ENCODE measurements around the gene CDC16. TPM values are rescaled to one million over a fixed set of nuclear protein-coding genes. Genes with fewer than 3 reads are reported as not detected.
A peak's percentile ranks its signal among the peaks of the same experiment; 100 is the strongest.

CDC16 gene
- total and polyA plus RNA-seq, 3 experiments from 2014 or later = 22.1 to 79.5 (median 74.7) TPM

- H3K27me3 ChIP-seq (ENCODE audit: insufficient read depth, low read length, poor library complexity, severe bottlenecking) = no peaks in the 10 kb centered on the region
- Mint-ChIP-seq H3K27me3 (peaks cover 14% of the 10 kb centered on the region in 2 donors), H3K9me3 (no peaks in the 10 kb centered on the region), H3K4me1 (peaks cover 29 to 34% (median 33%) of the 10 kb centered on the region in 3 donors), H3K36me3 (no peaks in the 10 kb centered on the region), H3K4me3 (peak overlapping the region in 1 of 7 donors; percentile 44), H3K27ac (no peak overlapping the region)
- no peak for DNase-seq
- peaks cover 32% of the 10 kb centered on the region for H3K4me1 ChIP-seq (ENCODE audit: insufficient read depth, low read length)
- no peaks in the 10 kb centered on the region for H3K36me3 ChIP-seq (ENCODE audit: insufficient read depth, low read length)
- CTCF ChIA-PET = interaction anchor here (0.7 to 5.4 kb wide), 9 partner anchors 8 to 179 kb away, joined by 3 to 48 read pairs (median 3); no protein-coding TSS in a partner anchor
- H3K9me3 ChIP-seq (ENCODE audit: low read length) = no peaks in the 10 kb centered on the region
- POLR2A ChIA-PET = no interaction called here
- H3K4me3 ChIP-seq (ENCODE audit: low read length) = no peak overlapping the region
- H3K27ac ChIP-seq (ENCODE audit: low read depth, low read length) = no peak overlapping the region
Measured at GRCh38 chr13:114228176-114228575, 6.5 kb upstream of the CDC16 start.

- no peak overlapping the region for H3K27ac ChIP-seq (ENCODE audit: low read depth, low read length)
- no peaks in the 10 kb centered on the region for H3K27me3 ChIP-seq (ENCODE audit: insufficient read depth, low read length, poor library complexity, severe bottlenecking)
- H3K27me3 Mint-ChIP-seq = peaks cover 14% of the 10 kb centered on the region in 2 donors
- H3K36me3 ChIP-seq (ENCODE audit: insufficient read depth, low read length) = no peaks in the 10 kb centered on the region
- no peak overlapping the region for H3K27ac Mint-ChIP-seq
- no peak overlapping the region for H3K4me3 ChIP-seq (ENCODE audit: low read length)
- ChIA-PET CTCF (interaction anchor here (0.9 to 5.4 kb wide), 4 partner anchors 87 to 415 kb away, joined by 3 to 48 read pairs (median 3); no protein-coding TSS in a partner anchor), POLR2A (no interaction called here)
- H3K36me3 Mint-ChIP-seq = peaks cover 0 to 2% (median 0%) of the 10 kb centered on the region in 3 donors
- DNase-seq = no peak
- H3K4me1 ChIP-seq (ENCODE audit: insufficient read depth, low read length) = peaks cover 25% of the 10 kb centered on the region
- no peaks in the 10 kb centered on the region for H3K9me3 Mint-ChIP-seq
- H3K4me3 Mint-ChIP-seq = no peak overlapping the region
- H3K4me1 Mint-ChIP-seq = peaks cover 30 to 35% (median 32%) of the 10 kb centered on the region in 3 donors
- no peaks in the 10 kb centered on the region for H3K9me3 ChIP-seq (ENCODE audit: low read length)
Measured at GRCh38 chr13:114229506-114229905, 5.2 kb upstream of the CDC16 start.

GRCh38 chr13:114230117-114230516 is 4.6 kb upstream of the CDC16 start:
- Mint-ChIP-seq H3K27ac (no peak overlapping the region), H3K27me3 (peaks cover 14% of the 10 kb centered on the region in 2 donors), H3K36me3 (peaks cover 0 to 3% (median 0%) of the 10 kb centered on the region in 3 donors), H3K9me3 (no peaks in the 10 kb centered on the region), H3K4me3 (no peak overlapping the region), H3K4me1 (peaks cover 25 to 30% (median 28%) of the 10 kb centered on the region in 3 donors)
- ChIA-PET CTCF (interaction anchor here (5.4 kb wide), 1 partner anchor 119 kb away, joined by 48 read pairs; no protein-coding TSS in a partner anchor), POLR2A (no interaction called here)
- Histone ChIP-seq H3K27me3 (ENCODE audit: insufficient read depth, low read length, poor library complexity, severe bottlenecking) (no peaks in the 10 kb centered on the region), H3K9me3 (ENCODE audit: low read length) (no peaks in the 10 kb centered on the region), H3K36me3 (ENCODE audit: insufficient read depth, low read length) (no peaks in the 10 kb centered on the region), H3K4me3 (ENCODE audit: low read length) (no peak overlapping the region), H3K4me1 (ENCODE audit: insufficient read depth, low read length) (peaks cover 19% of the 10 kb centered on the region), H3K27ac (ENCODE audit: low read depth, low read length) (no peak overlapping the region)
- no peak for DNase-seq

- H3K4me3 Mint-ChIP-seq = no peak overlapping the region
Measured at GRCh38 chr13:114230575-114230974, 4.1 kb upstream of the CDC16 start.

GRCh38 chr13:114231886-114232285 is 2.8 kb upstream of the CDC16 start:
- Histone ChIP-seq H3K27ac (ENCODE audit: low read depth, low read length) (no peak overlapping the region), H3K9me3 (ENCODE audit: low read length) (no peaks in the 10 kb centered on the region), H3K36me3 (ENCODE audit: insufficient read depth, low read length) (peaks cover 3% of the 10 kb centered on the region), H3K4me3 (ENCODE audit: low read length) (no peak overlapping the region), H3K27me3 (ENCODE audit: insufficient read depth, low read length, poor library complexity, severe bottlenecking) (no peaks in the 10 kb centered on the region), H3K4me1 (ENCODE audit: insufficient read depth, low read length) (peaks cover 18% of the 10 kb centered on the region)
- Mint-ChIP-seq H3K27me3 (peaks cover 14% of the 10 kb centered on the region in 2 donors), H3K4me1 (peaks cover 22 to 30% (median 30%) of the 10 kb centered on the region in 3 donors), H3K36me3 (peaks cover 0 to 12% (median 0%) of the 10 kb centered on the region in 3 donors), H3K27ac (no peak overlapping the region), H3K9me3 (no peaks in the 10 kb centered on the region), H3K4me3 (peak overlapping the region in 2 of 7 donors; percentile 36 to 62)
- POLR2A ChIA-PET = interaction anchor here (0.7 kb wide), 1 partner anchor 21 kb away, joined by 3 read pairs; no protein-coding TSS in a partner anchor
- CTCF ChIA-PET = no interaction called here
- no peak for DNase-seq

More at GRCh38 chr13:114230575-114230974, 4.1 kb upstream of the CDC16 start:
- Histone ChIP-seq H3K9me3 (ENCODE audit: low read length) (no peaks in the 10 kb centered on the region), H3K27me3 (ENCODE audit: insufficient read depth, low read length, poor library complexity, severe bottlenecking) (no peaks in the 10 kb centered on the region), H3K36me3 (ENCODE audit: insufficient read depth, low read length) (no peaks in the 10 kb centered on the region), H3K4me3 (ENCODE audit: low read length) (no peak overlapping the region), H3K4me1 (ENCODE audit: insufficient read depth, low read length) (peaks cover 21% of the 10 kb centered on the region), H3K27ac (ENCODE audit: low read depth, low read length) (no peak overlapping the region)
- CTCF ChIA-PET = interaction anchor here (5.4 kb wide), 1 partner anchor 120 kb away, joined by 48 read pairs; no protein-coding TSS in a partner anchor
- Mint-ChIP-seq H3K27ac (no peak overlapping the region), H3K36me3 (peaks cover 0 to 7% (median 0%) of the 10 kb centered on the region in 3 donors), H3K27me3 (peaks cover 14% of the 10 kb centered on the region in 2 donors), H3K4me1 (peaks cover 28 to 32% (median 31%) of the 10 kb centered on the region in 3 donors), H3K9me3 (no peaks in the 10 kb centered on the region)
- no peak for DNase-seq
- POLR2A ChIA-PET = no interaction called here

- no peaks in the 10 kb centered on the region for H3K27me3 ChIP-seq (ENCODE audit: insufficient read depth, low read length, poor library complexity, severe bottlenecking)
- H3K4me1 Mint-ChIP-seq = peaks cover 22 to 36% (median 33%) of the 10 kb centered on the region in 3 donors
- H3K9me3 Mint-ChIP-seq = no peaks in the 10 kb centered on the region
- peaks cover 10 to 14% of the 10 kb centered on the region in 2 donors for H3K27me3 Mint-ChIP-seq
- peaks cover 20% of the 10 kb centered on the region for H3K36me3 ChIP-seq (ENCODE audit: insufficient read depth, low read length)
- H3K4me3 ChIP-seq (ENCODE audit: low read length) = peak overlapping the region; percentile 51
- DNase-seq = no peak
- peak overlapping the region in 6 of 8 donors; percentile 17 to 87 (median 74) for H3K27ac Mint-ChIP-seq
- H3K4me1 ChIP-seq (ENCODE audit: insufficient read depth, low read length) = peaks cover 14% of the 10 kb centered on the region
- ChIA-PET CTCF (no interaction called here), POLR2A (no interaction called here)
- peaks cover 4 to 29% (median 9%) of the 10 kb centered on the region in 3 donors for H3K36me3 Mint-ChIP-seq
- peak overlapping the region; percentile 86 to 93 (median 88) for H3K4me3 Mint-ChIP-seq
- no peaks in the 10 kb centered on the region for H3K9me3 ChIP-seq (ENCODE audit: low read length)
- H3K27ac ChIP-seq (ENCODE audit: low read depth, low read length) = peak overlapping the region; percentile 70
Measured at GRCh38 chr13:114234266-114234644, 442 bp upstream of the CDC16 start.

- no peaks in the 10 kb centered on the region for H3K27me3 ChIP-seq (ENCODE audit: insufficient read depth, low read length, poor library complexity, severe bottlenecking)
- H3K4me3 ChIP-seq (ENCODE audit: low read length) = peak overlapping the region; percentile 49
- Mint-ChIP-seq H3K9me3 (no peaks in the 10 kb centered on the region), H3K27ac (peak overlapping the region; percentile 46 to 87 (median 68)), H3K4me3 (peak overlapping the region; percentile 86 to 93 (median 88)), H3K4me1 (peaks cover 23 to 36% (median 33%) of the 10 kb centered on the region in 3 donors), H3K27me3 (peaks cover under 1 to 2% of the 10 kb centered on the region in 2 donors), H3K36me3 (peaks cover 4 to 39% (median 13%) of the 10 kb centered on the region in 3 donors)
- peaks cover 26% of the 10 kb centered on the region for H3K36me3 ChIP-seq (ENCODE audit: insufficient read depth, low read length)
- H3K4me1 ChIP-seq (ENCODE audit: insufficient read depth, low read length) = peaks cover 14% of the 10 kb centered on the region
- no peak for DNase-seq
- ChIA-PET CTCF (interaction anchor here (0.5 to 2.3 kb wide), 4 partner anchors 9 to 83 kb away, joined by 3 to 10 read pairs (median 4); no protein-coding TSS in a partner anchor), POLR2A (interaction anchor here (0.7 kb wide), 1 partner anchor 46 kb away, joined by 3 read pairs; the partner anchor contains the start of gene UPF3A)
- H3K9me3 ChIP-seq (ENCODE audit: low read length) = no peaks in the 10 kb centered on the region
- peak overlapping the region; percentile 70 for H3K27ac ChIP-seq (ENCODE audit: low read depth, low read length)
Measured at GRCh38 chr13:114235697-114236096, 1.0 kb downstream of the CDC16 start.

- H3K36me3 ChIP-seq (ENCODE audit: insufficient read depth, low read length) = peaks cover 30% of the 10 kb centered on the region
- Mint-ChIP-seq H3K36me3 (peaks cover 5 to 43% (median 15%) of the 10 kb centered on the region in 3 donors), H3K27me3 (no peaks in the 10 kb centered on the region), H3K4me3 (peak overlapping the region; percentile 86 to 93 (median 88)), H3K9me3 (no peaks in the 10 kb centered on the region), H3K4me1 (peaks cover 23 to 40% (median 38%) of the 10 kb centered on the region in 3 donors), H3K27ac (peak overlapping the region in 5 of 8 donors; percentile 48 to 75 (median 70))
- POLR2A ChIA-PET = no interaction called here
- CTCF ChIA-PET = interaction anchor here (0.8 to 2.3 kb wide), 4 partner anchors 8 to 105 kb away, joined by 3 to 10 read pairs (median 4); no protein-coding TSS in a partner anchor
- H3K4me3 ChIP-seq (ENCODE audit: low read length) = peak overlapping the region; percentile 49
- H3K27ac ChIP-seq (ENCODE audit: low read depth, low read length) = no peak overlapping the region
- H3K9me3 ChIP-seq (ENCODE audit: low read length) = no peaks in the 10 kb centered on the region
- no peak for DNase-seq
- no peaks in the 10 kb centered on the region for H3K27me3 ChIP-seq (ENCODE audit: insufficient read depth, low read length, poor library complexity, severe bottlenecking)
- H3K4me1 ChIP-seq (ENCODE audit: insufficient read depth, low read length) = peaks cover 14% of the 10 kb centered on the region
Measured at GRCh38 chr13:114236227-114236626, 1.5 kb downstream of the CDC16 start.
